Measurements from ENCODE around the gene C11orf68. TPM values are rescaled to one million over a fixed set of nuclear protein-coding genes. Genes with fewer than 3 reads are reported as not detected.
A peak's percentile ranks its signal among the peaks of the same experiment; 100 is the strongest.

C11orf68 gene
- total and polyA plus RNA-seq, 9 of the 15 experiments (the other 6 are each of a cell fraction or from before 2014, with no cell fraction given), result 3.6 to 35.9 (median 12.8) TPM

- TF ChIP-seq, protein P1, sequence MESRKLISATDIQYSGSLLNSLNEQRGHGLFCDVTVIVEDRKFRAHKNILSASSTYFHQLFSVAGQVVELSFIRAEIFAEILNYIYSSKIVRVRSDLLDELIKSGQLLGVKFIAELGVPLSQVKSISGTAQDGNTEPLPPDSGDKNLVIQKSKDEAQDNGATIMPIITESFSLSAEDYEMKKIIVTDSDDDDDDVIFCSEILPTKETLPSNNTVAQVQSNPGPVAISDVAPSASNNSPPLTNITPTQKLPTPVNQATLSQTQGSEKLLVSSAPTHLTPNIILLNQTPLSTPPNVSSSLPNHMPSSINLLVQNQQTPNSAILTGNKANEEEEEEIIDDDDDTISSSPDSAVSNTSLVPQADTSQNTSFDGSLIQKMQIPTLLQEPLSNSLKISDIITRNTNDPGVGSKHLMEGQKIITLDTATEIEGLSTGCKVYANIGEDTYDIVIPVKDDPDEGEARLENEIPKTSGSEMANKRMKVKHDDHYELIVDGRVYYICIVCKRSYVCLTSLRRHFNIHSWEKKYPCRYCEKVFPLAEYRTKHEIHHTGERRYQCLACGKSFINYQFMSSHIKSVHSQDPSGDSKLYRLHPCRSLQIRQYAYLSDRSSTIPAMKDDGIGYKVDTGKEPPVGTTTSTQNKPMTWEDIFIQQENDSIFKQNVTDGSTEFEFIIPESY (CRISPR knock-in tag; IDR thresholded peaks at IDR 0.05), result peak; percentile 55; the same call in 1 of the 2 replicates
- no peak for TF ChIP-seq RAD51 (IDR thresholded peaks at IDR 0.05; ENCODE audit: borderline replicate concordance, low read depth)
- no peak for TF ChIP-seq HINFP (tag; conservative IDR thresholded peaks at IDR 0.05; ENCODE audit: low read depth)
- TF ChIP-seq BDP1 (IDR thresholded peaks at IDR 0.05; ENCODE audit: insufficient read depth, insufficient read length), result no peak
- 0 out of 2 replicates have a peak, but pooled peaks have one; percentile 31 for TF ChIP-seq SUPT5H (IDR thresholded peaks at IDR 0.05)
- no peak for TF ChIP-seq ZNF121 (CRISPR knock-in tag; conservative IDR thresholded peaks at IDR 0.05)
- peak; percentile 14; the same call in 1 of the 2 replicates for TF ChIP-seq NR2C1 (IDR thresholded peaks at IDR 0.05)
- no peak for TF ChIP-seq NR2C1 (tag; IDR thresholded peaks at IDR 0.05)
- TF ChIP-seq TBL1XR1 (IDR thresholded peaks at IDR 0.05; ENCODE audit: low read length in 2 of 2), result no peak
- peak; percentile 33; the same call in 1 of the 2 replicates for TF ChIP-seq POLR2A (conservative IDR thresholded peaks at IDR 0.05)
- peak; percentile 48; the same call in 1 of the 2 replicates for TF ChIP-seq RBFOX2 (IDR thresholded peaks at IDR 0.05; ENCODE audit: low read depth, low read length)
- TF ChIP-seq, protein P2, sequence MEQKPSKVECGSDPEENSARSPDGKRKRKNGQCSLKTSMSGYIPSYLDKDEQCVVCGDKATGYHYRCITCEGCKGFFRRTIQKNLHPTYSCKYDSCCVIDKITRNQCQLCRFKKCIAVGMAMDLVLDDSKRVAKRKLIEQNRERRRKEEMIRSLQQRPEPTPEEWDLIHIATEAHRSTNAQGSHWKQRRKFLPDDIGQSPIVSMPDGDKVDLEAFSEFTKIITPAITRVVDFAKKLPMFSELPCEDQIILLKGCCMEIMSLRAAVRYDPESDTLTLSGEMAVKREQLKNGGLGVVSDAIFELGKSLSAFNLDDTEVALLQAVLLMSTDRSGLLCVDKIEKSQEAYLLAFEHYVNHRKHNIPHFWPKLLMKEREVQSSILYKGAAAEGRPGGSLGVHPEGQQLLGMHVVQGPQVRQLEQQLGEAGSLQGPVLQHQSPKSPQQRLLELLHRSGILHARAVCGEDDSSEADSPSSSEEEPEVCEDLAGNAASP (IDR thresholded peaks at IDR 0.05), result no peak
- TF ChIP-seq RB1 (IDR thresholded peaks at IDR 0.05; ENCODE audit: low read depth), result no peak
- TF ChIP-seq CHD2 (IDR thresholded peaks at IDR 0.05; ENCODE audit: low read depth, low read length), result no peak
- 0 out of 2 replicates have a peak, but pooled peaks have one; percentile 5 for TF ChIP-seq GABPB1 (CRISPR knock-in tag; IDR thresholded peaks at IDR 0.05)
- no peak for TF ChIP-seq KLF6 (CRISPR knock-in tag; IDR thresholded peaks at IDR 0.05; ENCODE audit: borderline replicate concordance)
- peak; percentile 74 for TF ChIP-seq RBM22 (IDR thresholded peaks at IDR 0.05; ENCODE audit: low read depth, low read length, poor library complexity, severe bottlenecking)
- no peak for TF ChIP-seq TCFL5 (CRISPR knock-in tag; conservative IDR thresholded peaks at IDR 0.05)
- TF ChIP-seq JUND (IDR thresholded peaks at IDR 0.05; ENCODE audit: borderline replicate concordance, low read depth, low read length), result no peak
- TF ChIP-seq JUND (tag; IDR thresholded peaks at IDR 0.05; ENCODE audit: borderline replicate concordance, low read depth, low read length), result no peak
- no peak for TF ChIP-seq ZNF830 (CRISPR knock-in tag; IDR thresholded peaks at IDR 0.05)
- TF ChIP-seq ARID1B (IDR thresholded peaks at IDR 0.05), result no peak
Measured at GRCh38 chr11:65869643-65870306, 49.1 kb downstream of the C11orf68 start (continued).
